Ovary (tissue), 9 donors: ENCODE data around the gene PRODH2. TPM values are rescaled to one million over a fixed set of nuclear protein-coding genes. Genes with fewer than 3 reads are reported as not detected.

ENCODE experiments used
- DNase-seq, 5 donors: peaks; one replicate each; pipeline ENCODE4 v3.0.0-alpha.2; 2019 to 2020
- H3K27ac ChIP-seq, 2 donors: fragments of 200-600 bp; one replicate each; pipeline versions ENCODE4 v1.5.1 to v1.8.0; 2019 to 2022
- H3K27me3 ChIP-seq: fragments of 200-600 bp; one replicate; pipeline ENCODE4 v1.8.0; 2022
- H3K36me3 ChIP-seq: fragments of 200-600 bp; sonication (generic); one replicate; pipeline ENCODE4 v1.5.1; 2019
- H3K4me1 ChIP-seq: one replicate; pipeline ENCODE4 v1.8.1; 2013; ENCODE audit warnings: mild to moderate bottlenecking, moderate library complexity; ENCODE audit not compliant: insufficient read depth
- H3K4me3 ChIP-seq: fragments of 200-600 bp; sonication (generic); one replicate; pipeline ENCODE4 v1.5.1; 2017
- H3K9me3 ChIP-seq, 2 donors: fragments of 200-600 bp in 1 of 2; sonication (generic) in 1 of 2; one replicate each; pipeline versions ENCODE4 v1.5.1 to v1.8.1; 2013 to 2019; ENCODE audit warnings: mild to moderate bottlenecking in 1 of 2, moderate library complexity in 1 of 2
- EP300 ChIP-seq: sonication (generic); formaldehyde crosslinking; IDR thresholded peaks from one replicate; pipeline ENCODE4 v1.6.1; 2017; ENCODE audit warnings: antibody characterized with exemption
- POLR2A ChIP-seq: fragments of 450-650 bp; IDR thresholded peaks from one replicate; pipeline ENCODE4 v1.6.1; 2017; ENCODE audit warnings: antibody characterized with exemption, mild to moderate bottlenecking, moderate library complexity
- WGBS, 3 donors: extraction: QIAGEN DNeasy Blood & Tissue Kit in 1 of 3; methylation state at CpG; one replicate each; pipeline versions ENCODE4 v1.1.5 to v1.1.7; 2013 to 2017; 5-methylcytosine and 5-hydroxymethylcytosine counted together
- intact Hi-C, 4 donors: fragments of 100-400 bp; cut with DNase I; formaldehyde crosslinking; loops; one replicate each; pipeline versions ENCODE4 v1.11.0 to v1.15.1; 2022 to 2023
- polyA plus RNA-seq, 2 donors: library from polyadenylated mRNA; stranded (reverse); fragments of 200-250 nt in 1 of 2; fragments of 350-450 nt in 1 of 2; fragmentation: Illumina TruSeq in 1 of 2; extraction: RNeasy Lipid Tissue Mini Kit (QIAGEN cat#74804) in 1 of 2; gene quantifications; one replicate each; pipeline ENCODE4 v1.2.3, GENCODE V29; 2013 to 2014
- total RNA-seq, 7 donors: library from RNA; depleted of rRNA in 2 of 7; stranded (reverse); fragments of >200 nt in 2 of 7; fragmentation: NEBNext Ultra II Directional in 3 of 7; extraction: Animal tissue kit (Norgen Biotek cat#: 25700) in 3 of 7; gene quantifications; one replicate each; pipeline versions ENCODE4 v1.1.0 to v1.2.4, GENCODE V29; 2016 to 2023
- TF ChIP-seq, protein P1 (sequence below), 3 donors: fragments of 450-650 bp in 2 of 3; fragments of 200-600 bp in 1 of 3; IDR thresholded peaks; one replicate each; pipeline versions ENCODE4 v1.5.1 to v1.8.0; 2016 to 2022; ENCODE audit warnings: antibody characterized with exemption in 3 of 3, mild to moderate bottlenecking in 1 of 3
- donor health status: DM: no; HTN: no; CAD: no; lungs with moderate emphysema.
- donor health status: DM: no; HTN: no; CAD: no.
- donor health status: Bipolar disorder and iron deficiency.
- donor health status: DM: yes; HTN: yes; CAD: no.
- donor health status: DM: no; HTN: no; CAD: no.
- donor health status: DM: yes; HTN: yes; CAD: no.

PRODH2 gene
- total and polyA plus RNA-seq, 9 donors: 0.41 TPM; not detected in 8

DNA sequence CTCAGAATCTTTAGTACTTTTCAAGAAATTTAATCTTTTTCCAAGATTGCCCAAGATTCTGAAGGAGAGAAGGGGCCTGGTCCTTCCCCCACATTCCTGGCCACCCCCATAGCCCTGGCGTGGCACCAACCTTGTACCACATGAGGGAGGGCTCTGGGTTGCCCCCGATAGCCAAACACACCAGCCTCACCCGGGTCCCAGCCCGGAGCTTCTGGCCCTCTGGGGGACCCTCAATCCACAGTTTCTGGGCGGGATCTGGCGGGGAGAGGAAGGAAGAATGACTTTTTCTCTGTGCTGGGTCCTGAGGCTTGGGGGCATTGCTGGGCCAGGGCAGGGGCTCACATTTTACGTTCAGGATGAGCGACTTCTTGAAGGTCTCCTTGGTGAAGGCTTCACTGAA, 35.3 kb upstream of the PRODH2 start:
- DNase-seq: no peak
- intact Hi-C loops: no loop called here
- WGBS, 3 donors: 75 to 80% (median 75%) methylated on average over 8 of the region's 8 CpGs
- TF ChIP-seq, protein P1, sequence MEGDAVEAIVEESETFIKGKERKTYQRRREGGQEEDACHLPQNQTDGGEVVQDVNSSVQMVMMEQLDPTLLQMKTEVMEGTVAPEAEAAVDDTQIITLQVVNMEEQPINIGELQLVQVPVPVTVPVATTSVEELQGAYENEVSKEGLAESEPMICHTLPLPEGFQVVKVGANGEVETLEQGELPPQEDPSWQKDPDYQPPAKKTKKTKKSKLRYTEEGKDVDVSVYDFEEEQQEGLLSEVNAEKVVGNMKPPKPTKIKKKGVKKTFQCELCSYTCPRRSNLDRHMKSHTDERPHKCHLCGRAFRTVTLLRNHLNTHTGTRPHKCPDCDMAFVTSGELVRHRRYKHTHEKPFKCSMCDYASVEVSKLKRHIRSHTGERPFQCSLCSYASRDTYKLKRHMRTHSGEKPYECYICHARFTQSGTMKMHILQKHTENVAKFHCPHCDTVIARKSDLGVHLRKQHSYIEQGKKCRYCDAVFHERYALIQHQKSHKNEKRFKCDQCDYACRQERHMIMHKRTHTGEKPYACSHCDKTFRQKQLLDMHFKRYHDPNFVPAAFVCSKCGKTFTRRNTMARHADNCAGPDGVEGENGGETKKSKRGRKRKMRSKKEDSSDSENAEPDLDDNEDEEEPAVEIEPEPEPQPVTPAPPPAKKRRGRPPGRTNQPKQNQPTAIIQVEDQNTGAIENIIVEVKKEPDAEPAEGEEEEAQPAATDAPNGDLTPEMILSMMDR (IDR thresholded peaks at IDR 0.05): no peak
- no peak for TF ChIP-seq POLR2A
- no peak for TF ChIP-seq EP300
- H3K4me3 ChIP-seq: no peak overlapping the region
- H3K9me3 ChIP-seq: peaks cover 0 to 5% of the 10 kb centered on the region in 2 donors
- H3K27ac ChIP-seq: no peak overlapping the region
- H3K4me1 ChIP-seq: peaks cover 2% of the 10 kb centered on the region
- H3K36me3 ChIP-seq: no peaks in the 10 kb centered on the region
- no peaks in the 10 kb centered on the region for H3K27me3 ChIP-seq

DNA sequence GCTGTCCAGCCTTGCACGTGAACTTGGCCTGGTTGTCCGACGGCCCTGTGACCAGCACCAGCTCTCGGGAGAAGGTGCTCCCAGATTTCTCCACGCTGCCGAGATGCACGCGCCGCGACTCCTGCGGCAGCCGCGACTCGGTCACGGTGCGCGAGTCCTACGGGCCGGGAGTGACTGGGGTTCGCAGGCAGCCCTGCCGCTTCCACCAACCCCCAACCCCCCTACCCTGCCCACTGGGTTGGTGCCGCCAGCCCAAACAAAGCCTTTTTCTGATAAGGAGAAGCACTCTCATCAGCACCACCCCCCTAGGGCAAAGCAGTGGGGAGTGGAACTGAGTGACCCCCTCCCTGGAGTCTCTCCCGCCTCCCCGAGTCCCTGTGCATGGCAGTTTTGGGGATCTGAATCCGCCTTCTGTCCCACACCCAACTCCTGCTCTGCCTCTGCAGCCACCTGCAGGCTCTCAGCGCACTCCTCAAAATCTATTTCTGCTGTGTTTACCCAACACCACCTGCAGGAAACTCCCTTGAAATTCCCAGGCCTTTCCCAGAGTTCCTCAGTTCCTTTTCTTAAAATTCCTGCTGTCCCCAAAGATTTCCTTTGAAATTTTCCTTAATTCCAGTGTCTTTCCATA, 33.5 kb upstream of the PRODH2 start:
- Histone ChIP-seq H3K9me3 (peaks cover 0 to 5% of the 10 kb centered on the region in 2 donors), H3K27me3 (no peaks in the 10 kb centered on the region), H3K36me3 (no peaks in the 10 kb centered on the region), H3K4me3 (no peak overlapping the region), H3K27ac (no peak overlapping the region), H3K4me1 (peaks cover 2% of the 10 kb centered on the region)
- no peak for DNase-seq
- intact Hi-C loops: no loop called here
- TF ChIP-seq POLR2A: no peak
- TF ChIP-seq, protein P1 (IDR thresholded peaks at IDR 0.05): no peak
- TF ChIP-seq EP300: no peak
- 1 to 3% (median 2%) methylated on average over 14 to 26 of the region's 26 CpGs for WGBS, 3 donors

DNA sequence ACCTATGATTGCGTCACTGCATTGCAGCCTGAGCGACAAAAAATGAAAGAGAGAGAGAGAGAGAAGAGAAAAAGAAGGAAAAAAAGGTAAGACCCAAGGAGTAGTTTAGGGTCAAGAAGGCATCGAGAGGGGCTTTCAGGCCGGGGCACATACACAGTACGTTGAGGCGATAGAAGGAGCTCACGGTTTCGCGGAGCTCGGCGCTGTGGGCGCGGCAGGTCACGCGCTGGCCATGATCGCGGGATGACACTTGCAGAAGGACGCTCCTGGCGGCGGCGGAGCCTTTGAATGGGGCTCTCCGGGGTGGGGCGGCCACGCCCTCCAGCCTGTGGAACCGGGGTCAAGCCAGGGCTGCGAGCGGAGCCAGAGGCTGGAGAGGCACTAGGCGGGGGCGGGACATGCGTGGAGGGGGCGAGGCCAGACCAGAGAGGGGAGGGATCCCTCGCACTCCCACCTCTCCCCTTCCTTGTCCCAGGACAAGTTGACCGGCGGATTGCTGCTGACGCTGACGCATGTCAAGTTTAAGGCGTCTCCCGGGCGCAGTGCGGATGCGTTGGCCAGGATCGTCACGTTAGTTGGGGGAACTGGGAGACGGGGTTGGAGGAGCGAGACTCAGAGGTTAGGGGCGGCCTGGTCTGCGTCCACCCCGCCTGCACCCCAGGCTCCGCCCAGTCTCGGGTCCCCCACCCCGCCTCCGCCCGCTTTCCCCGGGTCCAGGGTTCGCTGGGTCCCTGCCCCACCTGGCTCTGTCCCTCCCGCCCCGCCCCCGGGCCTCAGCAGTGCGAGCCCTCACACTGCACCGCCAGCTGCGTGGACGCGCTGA, 32.8 kb upstream of the PRODH2 start:
- intact Hi-C loops: no loop called here
- no peak overlapping the region for H3K27ac ChIP-seq
- no peaks in the 10 kb centered on the region for H3K27me3 ChIP-seq
- no peak overlapping the region for H3K4me3 ChIP-seq
- H3K36me3 ChIP-seq: no peaks in the 10 kb centered on the region
- 1 to 5% (median 3%) methylated on average over 47 to 63 of the region's 63 CpGs for WGBS, 3 donors
- TF ChIP-seq, protein P1 (IDR thresholded peaks at IDR 0.05): no peak
- TF ChIP-seq EP300: no peak
- no peak for TF ChIP-seq POLR2A
- no peak for DNase-seq
- peaks cover 2% of the 10 kb centered on the region for H3K4me1 ChIP-seq
- peaks cover 0 to 5% of the 10 kb centered on the region in 2 donors for H3K9me3 ChIP-seq

DNA sequence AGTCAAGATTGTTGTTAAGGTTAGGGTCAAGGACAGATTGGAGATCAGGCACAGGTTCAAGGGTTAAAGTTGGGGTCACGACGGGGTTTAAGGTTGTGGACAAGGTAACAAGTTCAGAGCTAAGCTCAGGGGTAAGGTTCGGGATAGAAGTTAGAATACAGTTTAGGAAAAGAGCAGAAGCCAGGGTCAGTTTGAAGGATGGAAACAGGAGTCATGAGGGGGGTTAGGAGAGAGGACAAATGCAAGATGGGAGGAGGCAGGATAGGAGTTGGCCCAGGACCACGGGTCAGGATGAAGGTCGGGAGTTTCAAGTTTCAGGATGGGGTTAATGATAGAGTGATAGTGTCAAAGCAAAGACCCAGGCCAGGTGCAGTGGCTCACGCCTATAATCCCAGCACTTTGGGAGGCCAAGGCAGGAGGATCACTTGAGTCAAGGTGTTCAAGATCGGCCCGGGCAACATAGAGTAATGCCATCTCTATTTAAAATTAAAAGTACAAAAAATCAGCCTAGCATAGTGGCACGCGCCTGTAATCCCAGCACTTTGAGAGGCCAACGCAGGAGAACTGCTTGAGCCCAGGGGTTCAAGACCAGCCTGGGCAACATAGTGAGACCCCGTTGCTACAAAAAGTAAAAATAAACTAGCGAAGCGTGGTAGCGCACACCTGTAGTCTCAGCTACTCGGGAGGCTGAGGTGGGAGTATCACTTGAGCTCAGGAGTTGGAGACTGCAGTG, 32.0 kb upstream of the PRODH2 start:
- Histone ChIP-seq H3K4me3 (no peak overlapping the region), H3K27ac (no peak overlapping the region), H3K4me1 (peaks cover 2% of the 10 kb centered on the region), H3K27me3 (no peaks in the 10 kb centered on the region), H3K36me3 (no peaks in the 10 kb centered on the region), H3K9me3 (peaks cover 0 to 5% of the 10 kb centered on the region in 2 donors)
- 51 to 54% (median 53%) methylated on average over 16 of the region's 16 CpGs for WGBS, 3 donors
- DNase-seq: no peak
- TF ChIP-seq, protein P1 (IDR thresholded peaks at IDR 0.05): no peak
- no peak for TF ChIP-seq EP300
- TF ChIP-seq POLR2A: no peak
- intact Hi-C loops: no loop called here
